Erythroblast (primary cell): ENCODE results near the gene GNA12.
"Not testable (repeated sequence)": the region's sequence is repeated elsewhere in the genome, so short reads cannot be mapped to it uniquely, and the experiment has no call there.

Experiments
- GATA1 ChIP-seq: IDR thresholded peaks from 2 replicates; pipeline ENCODE4 v1.6.1; 2011; ENCODE audit warnings: low read depth, mild to moderate bottlenecking, control low read depth, low read length, moderate library complexity
- POLR2A ChIP-seq: IDR thresholded peaks from 2 replicates; pipeline ENCODE4 v1.6.1; 2011; ENCODE audit warnings: mild to moderate bottlenecking, low read length

DNA sequence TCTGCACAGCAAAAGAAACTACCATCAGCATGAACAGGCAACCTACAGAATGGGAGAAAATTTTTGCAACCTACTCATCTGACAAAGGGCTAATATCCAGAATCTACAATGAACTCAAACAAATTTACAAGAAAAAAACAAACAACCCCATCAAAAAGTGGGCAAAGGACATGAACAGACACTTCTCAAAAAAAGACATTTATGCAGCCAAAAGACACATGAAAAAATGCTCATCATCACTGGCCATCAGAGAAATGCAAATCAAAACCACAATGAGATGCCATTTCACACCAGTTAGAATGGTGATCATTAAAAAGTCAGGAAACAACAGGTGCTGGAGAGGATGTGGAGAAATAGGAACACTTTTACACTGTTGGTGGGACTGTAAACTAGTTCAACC lies 95.4 kb downstream of the GNA12 start:
- not testable (repeated sequence) for TF ChIP-seq POLR2A, GATA1
